ENCODE measurements around the gene ZBTB7C. TPM values are rescaled to one million over a fixed set of nuclear protein-coding genes. Genes with fewer than 3 reads are reported as not detected.

ZBTB7C gene
- total RNA-seq, 1 experiment from 2014 or later: 0.32 TPM

DNA sequence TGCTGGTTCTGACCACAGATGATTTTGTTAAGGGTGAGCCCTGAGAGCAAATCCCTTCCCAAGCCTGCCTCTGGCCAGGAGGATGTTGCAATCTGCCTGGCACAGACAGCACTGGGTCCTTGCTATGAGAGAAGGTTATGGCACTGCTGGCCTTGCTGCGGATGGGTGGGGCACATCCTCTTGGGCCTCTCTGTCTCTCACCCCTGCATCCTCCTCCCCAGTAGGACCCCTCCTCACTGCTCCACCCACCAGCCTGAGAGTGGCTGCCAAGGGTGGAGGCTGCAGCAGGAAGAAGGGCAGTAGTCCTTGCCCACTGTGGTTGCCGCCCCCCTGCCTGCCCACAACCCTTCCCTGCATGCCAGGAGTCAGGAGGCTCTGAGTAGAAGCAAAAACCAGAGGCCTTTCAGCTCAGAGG is 180.9 kb downstream of the ZBTB7C start:
- intact Hi-C loops (cut with micrococcal nuclease; ENCODE audit: unreplicated experiment): no loop called here
- no peak overlapping the region for H3K4me3 ChIP-seq (ENCODE audit: low read depth, low read length, poor library complexity, severe bottlenecking)
- no peak overlapping the region for H3K27ac ChIP-seq (ENCODE audit: low read depth, low read length, poor library complexity, severe bottlenecking)
- DNase-seq (ENCODE audit: low spot score): no peak
- no TSS peak for BruUV-seq (replicated peaks)
- no peaks in the 10 kb centered on the region for H3K9me3 ChIP-seq (ENCODE audit: low read depth, low read length, poor library complexity, severe bottlenecking)
- TF ChIP-seq CTCF (conservative IDR thresholded peaks at IDR 0.05; ENCODE audit: low read depth, low read length): no peak
- no peak for TF ChIP-seq EZH2 (IDR thresholded peaks at IDR 0.05; ENCODE audit: borderline replicate concordance, low read depth, low read length, poor library complexity, severe bottlenecking)
- peaks cover 9% of the 10 kb centered on the region for H3K4me1 ChIP-seq (ENCODE audit: insufficient read depth, low read length, poor library complexity, severe bottlenecking)
- no peaks in the 10 kb centered on the region for H3K36me3 ChIP-seq (ENCODE audit: insufficient read depth, low read length, poor library complexity, severe bottlenecking)
- ChIA-PET POLR2A (ENCODE audit: low non-redundant PET) (no interaction called here), CTCF (no interaction called here)
- no peaks in the 10 kb centered on the region for H3K27me3 ChIP-seq (replicated peaks; ENCODE audit: insufficient read depth, low read depth, low read length, poor library complexity)

DNA sequence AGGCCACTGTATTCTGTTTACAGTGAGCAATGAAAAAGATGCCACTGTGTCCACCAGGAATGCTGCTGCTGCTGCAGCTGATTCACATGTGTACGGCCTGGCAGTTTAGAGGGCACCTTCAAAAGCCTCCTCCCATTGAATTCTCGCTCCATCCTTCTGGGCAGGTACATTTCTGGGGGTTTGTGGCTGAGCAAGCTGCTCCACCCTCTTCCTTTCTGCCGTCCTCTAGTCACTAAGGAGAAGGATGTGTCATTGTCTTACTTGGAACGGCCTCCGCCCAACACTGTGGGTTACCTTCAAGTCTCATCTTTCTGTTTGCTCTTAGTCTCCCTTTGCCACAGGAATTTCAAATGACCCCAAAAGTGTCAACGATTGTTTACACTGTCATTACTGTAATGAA is 182.0 kb downstream of the ZBTB7C start:
- ChIA-PET POLR2A (ENCODE audit: low non-redundant PET) (no interaction called here), CTCF (no interaction called here)
- Histone ChIP-seq H3K36me3 (ENCODE audit: insufficient read depth, low read length, poor library complexity, severe bottlenecking) (no peaks in the 10 kb centered on the region), H3K27ac (ENCODE audit: low read depth, low read length, poor library complexity, severe bottlenecking) (no peak overlapping the region), H3K27me3 (replicated peaks; ENCODE audit: insufficient read depth, low read depth, low read length, poor library complexity) (no peaks in the 10 kb centered on the region), H3K9me3 (ENCODE audit: low read depth, low read length, poor library complexity, severe bottlenecking) (no peaks in the 10 kb centered on the region), H3K4me1 (ENCODE audit: insufficient read depth, low read length, poor library complexity, severe bottlenecking) (peaks cover 9% of the 10 kb centered on the region), H3K4me3 (ENCODE audit: low read depth, low read length, poor library complexity, severe bottlenecking) (no peak overlapping the region)
- TF ChIP-seq EZH2 (IDR thresholded peaks at IDR 0.05; ENCODE audit: borderline replicate concordance, low read depth, low read length, poor library complexity, severe bottlenecking) (no peak), CTCF (conservative IDR thresholded peaks at IDR 0.05; ENCODE audit: low read depth, low read length) (no peak)
- DNase-seq (ENCODE audit: low spot score): no peak
- intact Hi-C loops (cut with micrococcal nuclease; ENCODE audit: unreplicated experiment): no loop called here
- no TSS peak for BruUV-seq (replicated peaks)

- POLR2A ChIA-PET (ENCODE audit: low non-redundant PET): no interaction called here
- CTCF ChIA-PET: no interaction called here
- Histone ChIP-seq H3K27ac (ENCODE audit: low read depth, low read length, poor library complexity, severe bottlenecking) (no peak overlapping the region), H3K36me3 (ENCODE audit: insufficient read depth, low read length, poor library complexity, severe bottlenecking) (no peaks in the 10 kb centered on the region), H3K4me3 (ENCODE audit: low read depth, low read length, poor library complexity, severe bottlenecking) (no peak overlapping the region), H3K27me3 (replicated peaks; ENCODE audit: insufficient read depth, low read depth, low read length, poor library complexity) (no peaks in the 10 kb centered on the region), H3K9me3 (ENCODE audit: low read depth, low read length, poor library complexity, severe bottlenecking) (no peaks in the 10 kb centered on the region), H3K4me1 (ENCODE audit: insufficient read depth, low read length, poor library complexity, severe bottlenecking) (peaks cover 9% of the 10 kb centered on the region)
- no peak for DNase-seq (ENCODE audit: low spot score)
- intact Hi-C loops (cut with micrococcal nuclease; ENCODE audit: unreplicated experiment): no loop called here
- no TSS peak for BruUV-seq (replicated peaks)
- TF ChIP-seq EZH2 (IDR thresholded peaks at IDR 0.05; ENCODE audit: borderline replicate concordance, low read depth, low read length, poor library complexity, severe bottlenecking) (no peak), CTCF (conservative IDR thresholded peaks at IDR 0.05; ENCODE audit: low read depth, low read length) (no peak)
These were observed 182.8 kb downstream of the ZBTB7C start for GRCh38 chr18:48226401-48226800.
